Neural progenitor cell (in vitro differentiated cells): ENCODE results near the gene TGFBR2.

Source experiments
- CTCF ChIP-seq: fragments of 200-600 bp; sonication (generic); IDR thresholded peaks from 2 replicates; pipeline ENCODE4 v1.5.1; 2017; ENCODE audit warnings: antibody characterized with exemption, mild to moderate bottlenecking
- EZH2 ChIP-seq: fragments of 200-600 bp; sonication (generic); IDR thresholded peaks from 2 replicates; pipeline ENCODE4 v1.6.1; 2017; ENCODE audit warnings: antibody characterized with exemption, mild to moderate bottlenecking, moderate library complexity
- EZH2phosphoT487 ChIP-seq: fragments of 200-600 bp; sonication (generic); IDR thresholded peaks from 2 replicates; pipeline ENCODE4 v1.6.1; 2017; ENCODE audit warnings: antibody characterized with exemption

- TF ChIP-seq CTCF, result no peak
- TF ChIP-seq EZH2, result no peak
- TF ChIP-seq EZH2phosphoT487, result no peak
These were observed 16.9 kb downstream of the TGFBR2 start for GRCh38 chr3:30623351-30623750.
